Thyroid gland (tissue), 4 donors: Measurements from ENCODE around the gene SIVA1. TPM values are rescaled to one million over a fixed set of nuclear protein-coding genes. Genes with fewer than 3 reads are reported as not detected.

Experiments used
- DNase-seq, 2 donors: peaks; one replicate each; pipeline ENCODE4 v3.0.0-alpha.2; 2019
- H3K27ac ChIP-seq, 3 donors: fragments of 200-600 bp; sonication (generic); 1 replicate in 2 of 3; 2 replicates in 1 of 3; pipeline ENCODE4 v1.5.1; 2016 to 2019; ENCODE audit warnings: mild to moderate bottlenecking in 1 of 3, moderate library complexity in 1 of 3
- H3K27me3 ChIP-seq: fragments of 200-600 bp; sonication (generic); one replicate; pipeline ENCODE4 v1.5.1; 2019
- H3K36me3 ChIP-seq, 2 donors: fragments of 200-600 bp; sonication (generic); one replicate each; pipeline ENCODE4 v1.5.1; 2016 to 2019
- H3K4me1 ChIP-seq, 2 donors: fragments of 200-600 bp; sonication (generic); one replicate each; pipeline ENCODE4 v1.5.1; 2017 to 2019
- H3K4me3 ChIP-seq, 3 donors: fragments of 200-600 bp; sonication (generic); replicated peaks in 1 of 3; 1 replicate in 2 of 3; 2 replicates in 1 of 3; pipeline ENCODE4 v1.5.1; 2016; ENCODE audit warnings: mild to moderate bottlenecking in 1 of 3
- H3K9me3 ChIP-seq: fragments of 200-600 bp; sonication (generic); one replicate; pipeline ENCODE4 v1.5.1; 2017
- CTCF ChIP-seq, 6 experiments: fragments of 200-600 bp in 3 of 6; fragments of 450-650 bp in 3 of 6; sonication (generic) in 3 of 6; IDR thresholded peaks; one replicate each; pipeline ENCODE4 v1.5.1; 2016 to 2019; ENCODE audit warnings: antibody characterized with exemption in 6 of 6, mild to moderate bottlenecking in 2 of 6, inconsistent platforms in 1 of 6, moderate library complexity in 1 of 6
- POLR2A ChIP-seq, 2 donors: fragments of 450-650 bp; IDR thresholded peaks; one replicate each; pipeline ENCODE4 v1.6.1; 2017; ENCODE audit warnings: antibody characterized with exemption in 2 of 2, mild to moderate bottlenecking in 2 of 2, moderate library complexity in 1 of 2
- WGBS, 2 donors: methylation state at CpG; one replicate each; pipeline ENCODE4 v1.1.5; 2017; 5-methylcytosine and 5-hydroxymethylcytosine counted together
- intact Hi-C: fragments of 100-400 bp; cut with DNase I; formaldehyde crosslinking; loops from one replicate; pipeline ENCODE4 v1.15.1; 2023
- total RNA-seq, 4 donors: library from RNA; depleted of rRNA; stranded (reverse); fragments of >200 nt; gene quantifications; one replicate each; pipeline ENCODE4 v1.2.3, GENCODE V29; 2016

SIVA1 gene
- total RNA-seq, 4 donors from 2014 or later: 137 to 388 (median 239) TPM

- WGBS, 2 donors: 30 to 63% methylated on average over 6 to 12 of the region's 25 CpGs
- Histone ChIP-seq H3K27ac (peak overlapping the region; percentile 46 to 62 (median 54)), H3K4me3 (no peak overlapping the region), H3K36me3 (peaks cover 22% of the 10 kb centered on the region in 2 donors), H3K4me1 (peaks cover 11 to 17% of the 10 kb centered on the region in 2 donors), H3K27me3 (no peaks in the 10 kb centered on the region), H3K9me3 (no peaks in the 10 kb centered on the region)
- intact Hi-C loops: loop anchor here (2.0 kb wide), 1 partner anchor 56 kb away; no protein-coding TSS in a partner anchor
- TF ChIP-seq CTCF (IDR thresholded peaks at IDR 0.05): peak; percentile 71 to 94 (median 90)
- peak in 1 of 2 donors; percentile 3 for TF ChIP-seq POLR2A (IDR thresholded peaks at IDR 0.05)
- peak; percentile 90 to 91 for DNase-seq
Measured at GRCh38 chr14:104768437-104769323, 15.7 kb downstream of the SIVA1 start.

- 71 to 73% methylated on average over 17 to 18 of the region's 18 CpGs for WGBS, 2 donors
- intact Hi-C loops: loop anchor here (2.0 to 10.0 kb wide), 2 partner anchors 55 to 275 kb away; no protein-coding TSS in a partner anchor
Measured at GRCh38 chr14:104769324-104770071, 16.6 kb downstream of the SIVA1 start.

GRCh38 chr14:104770072-104770579, 17.2 kb downstream of the SIVA1 start:
- DNase-seq: no peak
- Histone ChIP-seq H3K36me3 (peaks cover 22% of the 10 kb centered on the region in 2 donors), H3K27ac (no peak overlapping the region), H3K9me3 (no peaks in the 10 kb centered on the region), H3K27me3 (no peaks in the 10 kb centered on the region), H3K4me1 (peaks cover 26 to 31% of the 10 kb centered on the region in 2 donors), H3K4me3 (no peak overlapping the region)
- intact Hi-C loops: loop anchor here (10.0 kb wide), 1 partner anchor 275 kb away; no protein-coding TSS in a partner anchor
- 86 to 90% methylated on average over 21 to 24 of the region's 24 CpGs for WGBS, 2 donors
- TF ChIP-seq POLR2A (IDR thresholded peaks at IDR 0.05) (no peak), CTCF (IDR thresholded peaks at IDR 0.05) (no peak)

More at GRCh38 chr14:104769324-104770071, 16.6 kb downstream of the SIVA1 start:
- DNase-seq: no peak
- Histone ChIP-seq H3K4me1 (peaks cover 20 to 25% of the 10 kb centered on the region in 2 donors), H3K9me3 (no peaks in the 10 kb centered on the region), H3K27ac (peak overlapping the region in 1 of 3 donors; percentile 62), H3K27me3 (no peaks in the 10 kb centered on the region), H3K36me3 (peaks cover 22% of the 10 kb centered on the region in 2 donors), H3K4me3 (no peak overlapping the region)
- no peak for TF ChIP-seq POLR2A (IDR thresholded peaks at IDR 0.05)

GRCh38 chr14:104770851-104771272, 17.9 kb downstream of the SIVA1 start:
- 87 to 93% methylated on average over 5 of the region's 5 CpGs for WGBS, 2 donors
- intact Hi-C loops: loop anchor here (10.0 kb wide), 1 partner anchor 274 kb away; no protein-coding TSS in a partner anchor
- peaks cover 33 to 39% of the 10 kb centered on the region in 2 donors for H3K4me1 ChIP-seq
- TF ChIP-seq POLR2A (IDR thresholded peaks at IDR 0.05): no peak
- peak in 4 of 6 experiments; percentile 10 to 41 (median 25) for TF ChIP-seq CTCF (IDR thresholded peaks at IDR 0.05)
- no peaks in the 10 kb centered on the region for H3K9me3 ChIP-seq
- H3K27ac ChIP-seq: no peak overlapping the region
- H3K27me3 ChIP-seq: no peaks in the 10 kb centered on the region
- no peak for DNase-seq
- peaks cover 22% of the 10 kb centered on the region in 2 donors for H3K36me3 ChIP-seq
- no peak overlapping the region for H3K4me3 ChIP-seq

- Histone ChIP-seq H3K4me1 (peaks cover 33 to 44% of the 10 kb centered on the region in 2 donors), H3K27ac (no peak overlapping the region), H3K27me3 (no peaks in the 10 kb centered on the region), H3K36me3 (peaks cover 22% of the 10 kb centered on the region in 2 donors), H3K9me3 (no peaks in the 10 kb centered on the region), H3K4me3 (no peak overlapping the region)
- intact Hi-C loops: loop anchor here (10.0 kb wide), 1 partner anchor 273 kb away; no protein-coding TSS in a partner anchor
- DNase-seq: no peak
- no peak for TF ChIP-seq CTCF (IDR thresholded peaks at IDR 0.05)
- no peak for TF ChIP-seq POLR2A (IDR thresholded peaks at IDR 0.05)
- 88 to 100% methylated on average over 2 to 4 of the region's 4 CpGs for WGBS, 2 donors
Measured at GRCh38 chr14:104771374-104771773, 18.4 kb downstream of the SIVA1 start.
